ENCODE data around the gene CENPU. TPM values are rescaled to one million over a fixed set of nuclear protein-coding genes. Genes with fewer than 3 reads are reported as not detected.

Gene CENPU
- total RNA-seq, 1 donor from 2014 or later, result 25.4 TPM

GRCh38 chr4:184719407-184719806 lies 14.5 kb downstream of the CENPU start:
- no peak for DNase-seq (ENCODE audit: low spot score in 2 of 2, unreplicated experiment in 2 of 2)
- Mint-ChIP-seq H3K4me1 (no peaks in the 10 kb centered on the region), H3K36me3 (peaks cover 42% of the 10 kb centered on the region), H3K27ac (no peak overlapping the region), H3K9me3 (peaks cover 22% of the 10 kb centered on the region), H3K27me3 (ENCODE audit: low read depth) (no peaks in the 10 kb centered on the region), H3K4me3 (no peak overlapping the region)
- TF ChIP-seq, protein P1, sequence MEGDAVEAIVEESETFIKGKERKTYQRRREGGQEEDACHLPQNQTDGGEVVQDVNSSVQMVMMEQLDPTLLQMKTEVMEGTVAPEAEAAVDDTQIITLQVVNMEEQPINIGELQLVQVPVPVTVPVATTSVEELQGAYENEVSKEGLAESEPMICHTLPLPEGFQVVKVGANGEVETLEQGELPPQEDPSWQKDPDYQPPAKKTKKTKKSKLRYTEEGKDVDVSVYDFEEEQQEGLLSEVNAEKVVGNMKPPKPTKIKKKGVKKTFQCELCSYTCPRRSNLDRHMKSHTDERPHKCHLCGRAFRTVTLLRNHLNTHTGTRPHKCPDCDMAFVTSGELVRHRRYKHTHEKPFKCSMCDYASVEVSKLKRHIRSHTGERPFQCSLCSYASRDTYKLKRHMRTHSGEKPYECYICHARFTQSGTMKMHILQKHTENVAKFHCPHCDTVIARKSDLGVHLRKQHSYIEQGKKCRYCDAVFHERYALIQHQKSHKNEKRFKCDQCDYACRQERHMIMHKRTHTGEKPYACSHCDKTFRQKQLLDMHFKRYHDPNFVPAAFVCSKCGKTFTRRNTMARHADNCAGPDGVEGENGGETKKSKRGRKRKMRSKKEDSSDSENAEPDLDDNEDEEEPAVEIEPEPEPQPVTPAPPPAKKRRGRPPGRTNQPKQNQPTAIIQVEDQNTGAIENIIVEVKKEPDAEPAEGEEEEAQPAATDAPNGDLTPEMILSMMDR (IDR thresholded peaks at IDR 0.05; ENCODE audit: unreplicated experiment), result no peak

DNA sequence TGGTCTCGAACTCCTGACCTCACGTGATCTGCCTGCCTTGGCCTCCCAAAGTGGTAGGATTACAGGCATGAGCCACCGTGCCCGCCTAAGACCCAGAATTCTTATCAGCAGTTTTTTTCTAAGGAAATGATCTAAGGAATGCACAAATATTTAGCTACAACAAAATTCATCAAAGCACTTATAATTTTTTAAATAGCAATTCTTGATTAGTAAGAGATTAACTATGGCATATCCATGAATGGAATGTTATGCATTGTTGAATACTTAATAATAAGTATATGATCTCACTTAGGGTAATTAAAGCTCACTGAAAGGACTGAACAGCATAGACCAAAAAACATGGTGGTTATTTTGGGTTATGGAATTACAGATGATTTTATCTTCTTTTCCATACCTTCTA lies 18.4 kb downstream of the CENPU start:
- Mint-ChIP-seq H3K4me1 (no peaks in the 10 kb centered on the region), H3K36me3 (peaks cover 21% of the 10 kb centered on the region)

GRCh38 chr4:184713887-184714286 lies 20.0 kb downstream of the CENPU start:
- Mint-ChIP-seq H3K27ac (no peak overlapping the region), H3K9me3 (peaks cover 6% of the 10 kb centered on the region), H3K36me3 (peaks cover 22% of the 10 kb centered on the region), H3K4me1 (no peaks in the 10 kb centered on the region), H3K27me3 (ENCODE audit: low read depth) (no peaks in the 10 kb centered on the region), H3K4me3 (no peak overlapping the region)
- TF ChIP-seq, protein P1 (IDR thresholded peaks at IDR 0.05; ENCODE audit: unreplicated experiment), result no peak
- DNase-seq (ENCODE audit: low spot score in 2 of 2, unreplicated experiment in 2 of 2), result no peak

More for the DNA sequence above, 18.4 kb downstream of the CENPU start:
- TF ChIP-seq, protein P1 (IDR thresholded peaks at IDR 0.05; ENCODE audit: unreplicated experiment), result no peak
- Mint-ChIP-seq H3K9me3 (peaks cover 6% of the 10 kb centered on the region), H3K27me3 (ENCODE audit: low read depth) (no peaks in the 10 kb centered on the region), H3K27ac (no peak overlapping the region), H3K4me3 (no peak overlapping the region)
- DNase-seq (ENCODE audit: low spot score in 2 of 2, unreplicated experiment in 2 of 2), result no peak

DNA sequence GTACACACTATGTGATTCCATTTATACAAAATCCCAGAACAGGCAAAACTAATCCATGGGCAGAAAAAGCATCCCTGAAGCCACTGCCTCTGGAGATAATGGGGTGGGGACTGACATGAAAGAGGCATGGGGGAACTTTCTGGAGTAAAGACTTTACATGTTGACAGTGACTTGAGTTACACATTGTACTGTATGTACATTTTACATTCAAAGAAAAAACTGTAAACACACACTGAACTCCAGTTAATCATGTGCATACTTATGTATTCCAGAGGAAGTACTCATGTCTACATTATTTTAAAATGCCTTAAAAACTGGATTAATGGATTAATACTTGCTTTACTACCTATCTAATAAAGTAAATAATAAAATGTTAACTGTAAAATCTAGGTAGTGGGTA lies 21.6 kb downstream of the CENPU start:
- H3K36me3 Mint-ChIP-seq, result peaks cover 26% of the 10 kb centered on the region
- no peaks in the 10 kb centered on the region for H3K27me3 Mint-ChIP-seq (ENCODE audit: low read depth)
- H3K4me1 Mint-ChIP-seq, result no peaks in the 10 kb centered on the region
- DNase-seq (ENCODE audit: low spot score in 2 of 2, unreplicated experiment in 2 of 2), result no peak
- H3K27ac Mint-ChIP-seq, result no peak overlapping the region
- H3K4me3 Mint-ChIP-seq, result no peak overlapping the region
- TF ChIP-seq, protein P1 (IDR thresholded peaks at IDR 0.05; ENCODE audit: unreplicated experiment), result no peak
- peaks cover 10% of the 10 kb centered on the region for H3K9me3 Mint-ChIP-seq

- TF ChIP-seq, protein P1 (IDR thresholded peaks at IDR 0.05; ENCODE audit: unreplicated experiment), result no peak
- H3K9me3 Mint-ChIP-seq, result peaks cover 10% of the 10 kb centered on the region
- H3K4me3 Mint-ChIP-seq, result no peak overlapping the region
- H3K4me1 Mint-ChIP-seq, result no peaks in the 10 kb centered on the region
- no peak for DNase-seq (ENCODE audit: low spot score in 2 of 2, unreplicated experiment in 2 of 2)
- no peak overlapping the region for H3K27ac Mint-ChIP-seq
- H3K36me3 Mint-ChIP-seq, result peaks cover 41% of the 10 kb centered on the region
- H3K27me3 Mint-ChIP-seq (ENCODE audit: low read depth), result no peaks in the 10 kb centered on the region
Measured at GRCh38 chr4:184706453-184706852, 27.4 kb downstream of the CENPU start.

DNA sequence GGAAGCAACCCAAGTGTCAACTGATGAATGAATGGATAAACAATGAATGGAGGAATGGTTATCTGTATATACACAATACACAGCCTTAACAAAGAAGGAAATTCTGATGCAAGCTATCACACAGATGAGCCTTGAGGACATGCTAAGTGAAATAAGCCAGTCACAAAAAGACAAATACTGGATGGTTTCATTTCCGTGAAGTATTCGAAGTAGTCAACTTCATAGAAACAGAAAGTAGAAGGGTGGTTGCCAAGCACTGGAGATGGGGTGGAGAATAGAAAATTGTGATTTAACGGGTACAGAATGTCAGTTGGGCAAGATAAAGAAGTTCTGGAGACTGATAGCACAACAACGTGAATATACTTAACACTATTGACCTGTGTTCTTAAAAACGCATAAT lies 28.2 kb downstream of the CENPU start:
- Mint-ChIP-seq H3K27me3 (ENCODE audit: low read depth) (no peaks in the 10 kb centered on the region), H3K4me3 (no peak overlapping the region), H3K36me3 (peaks cover 43% of the 10 kb centered on the region), H3K4me1 (no peaks in the 10 kb centered on the region), H3K27ac (no peak overlapping the region), H3K9me3 (peaks cover 10% of the 10 kb centered on the region)
- TF ChIP-seq, protein P1 (IDR thresholded peaks at IDR 0.05; ENCODE audit: unreplicated experiment), result no peak
- DNase-seq (ENCODE audit: low spot score in 2 of 2, unreplicated experiment in 2 of 2), result no peak

Data from mesothelial cell of epicardium (in vitro differentiated cells).